ENCODE measurements around the gene PGM5.

Gene PGM5

GRCh38 chr9:68555437-68556150 lies 199.2 kb downstream of the PGM5 start (continued):
- TF ChIP-seq ZNF26 (tag by site-specific recombination; IDR thresholded peaks at IDR 0.05) (no peak), ZNF146 (tag by site-specific recombination; IDR thresholded peaks at IDR 0.05) (no peak), ZNF843 (tag by site-specific recombination; IDR thresholded peaks at IDR 0.05) (no peak), ZBTB49 (tag by site-specific recombination; IDR thresholded peaks at IDR 0.05; ENCODE audit: low read depth) (no peak), ZNF610 (tag by site-specific recombination; IDR thresholded peaks at IDR 0.05; ENCODE audit: borderline replicate concordance) (no peak)

DNA sequence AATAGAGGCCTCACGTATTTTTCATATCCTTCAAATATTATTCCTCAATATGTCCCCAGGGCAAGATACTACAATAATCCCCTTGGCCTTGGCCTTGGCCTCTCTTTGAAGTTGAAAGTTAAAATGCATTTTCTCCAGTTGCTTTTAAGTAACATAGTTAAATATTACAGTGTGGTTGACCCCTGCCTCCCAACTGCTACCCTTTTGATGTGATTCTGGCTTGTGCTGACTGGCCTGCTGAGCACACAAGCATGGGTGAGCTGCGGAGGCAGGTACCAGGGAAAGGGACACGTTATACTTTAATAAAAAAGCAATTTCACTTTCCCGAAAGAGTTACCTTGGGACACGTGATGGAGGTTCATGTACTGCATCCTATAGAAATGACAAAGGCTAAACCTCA lies 202.1 kb downstream of the PGM5 start:
- no peak overlapping the region for H3K27ac ChIP-seq (ENCODE audit: extremely low read depth, low read depth, low read length)
- no peak overlapping the region for H3K4me3 ChIP-seq (ENCODE audit: low read depth, low read length)
- no peak for TF ChIP-seq IKZF3 (tag by site-specific recombination; IDR thresholded peaks at IDR 0.05)
- TF ChIP-seq ZNF350 (tag by site-specific recombination; IDR thresholded peaks at IDR 0.05): no peak
- TF ChIP-seq RBAK (tag by site-specific recombination; IDR thresholded peaks at IDR 0.05): no peak
- no peak for TF ChIP-seq KLF9 (tag by site-specific recombination; IDR thresholded peaks at IDR 0.05; ENCODE audit: low read depth)
- TF ChIP-seq ZNF596 (tag by site-specific recombination; IDR thresholded peaks at IDR 0.05): no peak
- TF ChIP-seq PRDM10 (tag by site-specific recombination; IDR thresholded peaks at IDR 0.05): no peak
- no peak for TF ChIP-seq ZNF626 (tag by site-specific recombination; IDR thresholded peaks at IDR 0.05)
- TF ChIP-seq, protein P1, sequence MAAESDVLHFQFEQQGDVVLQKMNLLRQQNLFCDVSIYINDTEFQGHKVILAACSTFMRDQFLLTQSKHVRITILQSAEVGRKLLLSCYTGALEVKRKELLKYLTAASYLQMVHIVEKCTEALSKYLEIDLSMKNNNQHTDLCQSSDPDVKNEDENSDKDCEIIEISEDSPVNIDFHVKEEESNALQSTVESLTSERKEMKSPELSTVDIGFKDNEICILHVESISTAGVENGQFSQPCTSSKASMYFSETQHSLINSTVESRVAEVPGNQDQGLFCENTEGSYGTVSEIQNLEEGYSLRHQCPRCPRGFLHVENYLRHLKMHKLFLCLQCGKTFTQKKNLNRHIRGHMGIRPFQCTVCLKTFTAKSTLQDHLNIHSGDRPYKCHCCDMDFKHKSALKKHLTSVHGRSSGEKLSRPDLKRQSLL (tag by site-specific recombination; IDR thresholded peaks at IDR 0.05): no peak
- TF ChIP-seq ZNF529 (tag by site-specific recombination; IDR thresholded peaks at IDR 0.05; ENCODE audit: insufficient replicate concordance): no peak
- TF ChIP-seq ZNF184 (tag by site-specific recombination; IDR thresholded peaks at IDR 0.05): no peak
- TF ChIP-seq KLF16 (tag by site-specific recombination; IDR thresholded peaks at IDR 0.05): no peak
- TF ChIP-seq FEZF1 (tag by site-specific recombination; IDR thresholded peaks at IDR 0.05): no peak
- no peak for TF ChIP-seq ZNF654 (tag by site-specific recombination; IDR thresholded peaks at IDR 0.05; ENCODE audit: low read depth)
- no peak for TF ChIP-seq ZNF843 (tag by site-specific recombination; IDR thresholded peaks at IDR 0.05)
- TF ChIP-seq ZNF560 (tag by site-specific recombination; IDR thresholded peaks at IDR 0.05; ENCODE audit: borderline replicate concordance): no peak
- TF ChIP-seq GLIS2 (tag by site-specific recombination; IDR thresholded peaks at IDR 0.05): no peak
- POLR2A ChIA-PET: no interaction called here
- H3K4me1 ChIP-seq (ENCODE audit: control insufficient read depth, insufficient read depth, low read length): no peaks in the 10 kb centered on the region
- H3K36me3 ChIP-seq (ENCODE audit: control insufficient read depth in 2 of 2, insufficient read depth in 1 of 2, low read length in 2 of 2): no peaks in the 10 kb centered on the region
- CTCF ChIA-PET: interaction anchor here (1.5 to 2.2 kb wide), 4 partner anchors 9 to 50 kb away, joined by 4 to 8 read pairs (median 6); no protein-coding TSS in a partner anchor
- H3K9me3 ChIP-seq (ENCODE audit: control insufficient read depth, insufficient read depth, low read depth, low read length): no peaks in the 10 kb centered on the region
